ENCODE data around the gene RBM12. TPM values are rescaled to one million over a fixed set of nuclear protein-coding genes. Genes with fewer than 3 reads are reported as not detected.

Gene RBM12
- total RNA-seq, 1 experiment from 2014 or later: 42.9 TPM

- no peaks in the 10 kb centered on the region for H3K9me3 ChIP-seq
- H3K36me3 ChIP-seq: peaks cover 15% of the 10 kb centered on the region
- peak overlapping the region; percentile 46 for H3K4me3 ChIP-seq
- peak; percentile 75 for DNase-seq
- no peaks in the 10 kb centered on the region for H3K27me3 ChIP-seq
Measured at GRCh38 chr20:35617397-35618262, 47.1 kb downstream of the RBM12 start.

- DNase-seq: peak; percentile 89
- peaks cover 6% of the 10 kb centered on the region for H3K36me3 ChIP-seq
- no peaks in the 10 kb centered on the region for H3K27me3 ChIP-seq
- no peaks in the 10 kb centered on the region for H3K9me3 ChIP-seq
- H3K4me3 ChIP-seq: peak overlapping the region; percentile 46
Measured at GRCh38 chr20:35616465-35617396, 48.0 kb downstream of the RBM12 start.

GRCh38 chr20:35615667-35616464 lies 48.8 kb downstream of the RBM12 start, which contains the start of gene SPAG4:
TSS of gene SPAG4 (plus strand) at chr20:35615829. CDS start at chr20:35616004, 175 bp downstream.
- Histone ChIP-seq H3K9me3 (no peaks in the 10 kb centered on the region), H3K27me3 (no peaks in the 10 kb centered on the region), H3K4me3 (peak within 1 kb of the TSS; percentile 46), H3K36me3 (no peaks in the 10 kb centered on the region; the same call in 1 of the 2 replicates)
- DNase-seq: peak; percentile 99

GRCh38 chr20:35611482-35611881 lies 53.2 kb downstream of the RBM12 start:
- Histone ChIP-seq H3K4me3 (no peak overlapping the region), H3K27me3 (no peaks in the 10 kb centered on the region), H3K9me3 (no peaks in the 10 kb centered on the region), H3K36me3 (no peaks in the 10 kb centered on the region)
- no peak for DNase-seq

GRCh38 chr20:35610833-35611427 lies 53.8 kb downstream of the RBM12 start:
- DNase-seq: no peak
- no peaks in the 10 kb centered on the region for H3K27me3 ChIP-seq
- no peaks in the 10 kb centered on the region for H3K9me3 ChIP-seq
- no peaks in the 10 kb centered on the region for H3K36me3 ChIP-seq
- no peak overlapping the region for H3K4me3 ChIP-seq

- no peaks in the 10 kb centered on the region for H3K27me3 ChIP-seq
- no peaks in the 10 kb centered on the region for H3K36me3 ChIP-seq
- DNase-seq: no peak
- no peak overlapping the region for H3K4me3 ChIP-seq
- no peaks in the 10 kb centered on the region for H3K9me3 ChIP-seq
Measured at GRCh38 chr20:35607003-35607735, 57.5 kb downstream of the RBM12 start.

GRCh38 chr20:35606127-35606526 lies 58.6 kb downstream of the RBM12 start:
- no peaks in the 10 kb centered on the region for H3K9me3 ChIP-seq
- H3K27me3 ChIP-seq: peaks cover 3% of the 10 kb centered on the region
- no peak for DNase-seq
- no peaks in the 10 kb centered on the region for H3K36me3 ChIP-seq
- H3K4me3 ChIP-seq: no peak overlapping the region

- no peak for DNase-seq
- Histone ChIP-seq H3K36me3 (no peaks in the 10 kb centered on the region), H3K4me3 (no peak overlapping the region), H3K9me3 (no peaks in the 10 kb centered on the region), H3K27me3 (peaks cover 12% of the 10 kb centered on the region)
Measured at GRCh38 chr20:35604449-35604747, 60.3 kb downstream of the RBM12 start.

- Histone ChIP-seq H3K9me3 (no peaks in the 10 kb centered on the region), H3K36me3 (no peaks in the 10 kb centered on the region), H3K4me3 (no peak overlapping the region), H3K27me3 (peaks cover 12% of the 10 kb centered on the region)
- no peak for DNase-seq
Measured at GRCh38 chr20:35603695-35604448, 60.8 kb downstream of the RBM12 start.

GRCh38 chr20:35602851-35603495 lies 61.7 kb downstream of the RBM12 start:
- Histone ChIP-seq H3K36me3 (no peaks in the 10 kb centered on the region), H3K9me3 (no peaks in the 10 kb centered on the region), H3K4me3 (no peak overlapping the region), H3K27me3 (peaks cover 15% of the 10 kb centered on the region)
- DNase-seq: no peak

GRCh38 chr20:35601990-35602389 lies 62.7 kb downstream of the RBM12 start:
- Histone ChIP-seq H3K36me3 (no peaks in the 10 kb centered on the region), H3K4me3 (no peak overlapping the region), H3K27me3 (peaks cover 15% of the 10 kb centered on the region), H3K9me3 (no peaks in the 10 kb centered on the region)
- DNase-seq: no peak

GRCh38 chr20:35600993-35601973 lies 63.4 kb downstream of the RBM12 start:
- peaks cover 15% of the 10 kb centered on the region for H3K27me3 ChIP-seq
- H3K9me3 ChIP-seq: no peaks in the 10 kb centered on the region
- no peaks in the 10 kb centered on the region for H3K36me3 ChIP-seq
- H3K4me3 ChIP-seq: peak overlapping the region; percentile 33
- peak; percentile 75 for DNase-seq

GRCh38 chr20:35600176-35600992 lies 64.3 kb downstream of the RBM12 start:
- Histone ChIP-seq H3K4me3 (no peak overlapping the region), H3K9me3 (no peaks in the 10 kb centered on the region), H3K36me3 (no peaks in the 10 kb centered on the region), H3K27me3 (peaks cover 15% of the 10 kb centered on the region)
- DNase-seq: no peak

All from MG63 (cell line).